Sigmoid colon (tissue), 7 donors: Measurements from ENCODE around the gene TAX1BP1. TPM values are rescaled to one million over a fixed set of nuclear protein-coding genes. Genes with fewer than 3 reads are reported as not detected.
A peak's percentile ranks its signal among the peaks of the same experiment; 100 is the strongest.

Experiments
- DNase-seq: peaks from one replicate; pipeline ENCODE4 v3.0.0-alpha.2; 2019
- H3K27ac ChIP-seq, 4 donors: fragments of 200-600 bp; sonication (generic); one replicate each; pipeline ENCODE4 v1.5.1; 2016 to 2019; ENCODE audit warnings: mild to moderate bottlenecking in 1 of 4
- H3K27me3 ChIP-seq, 3 donors: fragments of 200-600 bp; sonication (generic); one replicate each; pipeline ENCODE4 v1.5.1; 2019; ENCODE audit warnings: mild to moderate bottlenecking in 1 of 3
- H3K36me3 ChIP-seq, 4 donors: fragments of 200-600 bp; sonication (generic); one replicate each; pipeline ENCODE4 v1.5.1; 2016 to 2019
- H3K4me1 ChIP-seq, 4 donors: fragments of 200-600 bp; sonication (generic); one replicate each; pipeline ENCODE4 v1.5.1; 2017 to 2019
- H3K4me3 ChIP-seq, 4 donors: fragments of 200-600 bp; sonication (generic); one replicate each; pipeline ENCODE4 v1.5.1; 2017 to 2019; ENCODE audit warnings: mild to moderate bottlenecking in 2 of 4, moderate library complexity in 1 of 4
- H3K9me3 ChIP-seq, 4 donors: fragments of 200-600 bp in 3 of 4; sonication (generic) in 3 of 4; one replicate each; pipeline versions ENCODE4 v1.5.1 to v1.6.1; 2013 to 2019
- CTCF ChIP-seq, 4 experiments: fragments of 450-650 bp in 3 of 4; fragments of 200-600 bp in 1 of 4; IDR thresholded peaks; one replicate each; pipeline ENCODE4 v1.5.1; 2016 to 2019; ENCODE audit warnings: antibody characterized with exemption in 4 of 4, mild to moderate bottlenecking in 3 of 4, moderate library complexity in 2 of 4
- EP300 ChIP-seq, 4 donors: sonication (generic); formaldehyde crosslinking; IDR thresholded peaks; one replicate each; pipeline ENCODE4 v1.6.1; 2017; ENCODE audit warnings: antibody characterized with exemption in 4 of 4
- POLR2A ChIP-seq, 2 donors: fragments of 450-650 bp; IDR thresholded peaks; one replicate each; pipeline ENCODE4 v1.6.1; 2016; ENCODE audit warnings: antibody characterized with exemption in 2 of 2, mild to moderate bottlenecking in 2 of 2, moderate library complexity in 2 of 2
- POLR2AphosphoS5 ChIP-seq, 4 donors: sonication (generic); formaldehyde crosslinking; IDR thresholded peaks; one replicate each; pipeline ENCODE4 v1.6.1; 2017; ENCODE audit warnings: antibody characterized with exemption in 4 of 4
- WGBS, 2 donors: extraction: QIAGEN DNeasy Blood & Tissue Kit; methylation state at CpG; one replicate each; pipeline ENCODE4 v1.1.7; 2013; 5-methylcytosine and 5-hydroxymethylcytosine counted together
- intact Hi-C: fragments of 100-400 bp; cut with DNase I; formaldehyde crosslinking; loops from one replicate; pipeline ENCODE4 v1.15.1; 2023
- polyA plus RNA-seq, 3 donors: library from polyadenylated mRNA; stranded (reverse); fragments of 200-250 nt; gene quantifications; one replicate each; pipeline ENCODE4 v1.2.3, GENCODE V29; 2013
- total RNA-seq, 4 donors: library from RNA; depleted of rRNA; stranded (reverse); fragments of >200 nt; gene quantifications; one replicate each; pipeline ENCODE4 v1.1.0, GENCODE V29; 2016
- donor health status: healthy with polysubstance abuse.
- donor health status: Bipolar disorder and iron deficiency.
- donor health status: healthy.

TAX1BP1 gene
- total and polyA plus RNA-seq, 7 donors: 72.7 to 170 (median 111) TPM

- no peak overlapping the region for H3K27ac ChIP-seq
- no peak for DNase-seq
- no peak overlapping the region for H3K4me3 ChIP-seq
- TF ChIP-seq POLR2A (IDR thresholded peaks at IDR 0.05) (no peak), CTCF (IDR thresholded peaks at IDR 0.05) (no peak), EP300 (IDR thresholded peaks at IDR 0.05) (no peak), POLR2AphosphoS5 (IDR thresholded peaks at IDR 0.05) (no peak)
- H3K27me3 ChIP-seq: no peaks in the 10 kb centered on the region
- peaks cover 0 to 72% (median 6%) of the 10 kb centered on the region in 4 donors for H3K36me3 ChIP-seq
- intact Hi-C loops: loop anchor here (10.0 kb wide), 1 partner anchor 136 kb away; no protein-coding TSS in a partner anchor
- peaks cover 0 to 3% (median 3%) of the 10 kb centered on the region in 4 donors for H3K4me1 ChIP-seq
- H3K9me3 ChIP-seq: no peaks in the 10 kb centered on the region
Measured at GRCh38 chr7:27788437-27788836, 48.5 kb downstream of the TAX1BP1 start.

- Histone ChIP-seq H3K4me3 (no peak overlapping the region), H3K9me3 (no peaks in the 10 kb centered on the region), H3K4me1 (no peaks in the 10 kb centered on the region), H3K36me3 (peaks cover 4 to 69% (median 10%) of the 10 kb centered on the region in 4 donors), H3K27me3 (no peaks in the 10 kb centered on the region), H3K27ac (no peak overlapping the region)
- DNase-seq: no peak
- TF ChIP-seq POLR2A (IDR thresholded peaks at IDR 0.05) (no peak), CTCF (IDR thresholded peaks at IDR 0.05) (no peak), EP300 (IDR thresholded peaks at IDR 0.05) (no peak)
- 84 to 85% methylated on average over 1 of the region's 1 CpG for WGBS, 2 donors
- intact Hi-C loops: no loop called here
Measured at GRCh38 chr7:27793780-27794179, 53.8 kb downstream of the TAX1BP1 start.

GRCh38 chr7:27795977-27796376 lies 56.0 kb downstream of the TAX1BP1 start:
- DNase-seq: no peak
- Histone ChIP-seq H3K27me3 (no peaks in the 10 kb centered on the region), H3K9me3 (no peaks in the 10 kb centered on the region), H3K4me1 (no peaks in the 10 kb centered on the region), H3K36me3 (peaks cover 4 to 63% (median 10%) of the 10 kb centered on the region in 4 donors), H3K4me3 (no peak overlapping the region), H3K27ac (no peak overlapping the region)
- TF ChIP-seq POLR2AphosphoS5 (IDR thresholded peaks at IDR 0.05) (no peak), POLR2A (IDR thresholded peaks at IDR 0.05) (no peak), CTCF (IDR thresholded peaks at IDR 0.05) (no peak), EP300 (IDR thresholded peaks at IDR 0.05) (no peak)
- WGBS, 2 donors: 95 to 98% methylated on average over 1 of the region's 1 CpG
- intact Hi-C loops: no loop called here

- TF ChIP-seq POLR2AphosphoS5 (IDR thresholded peaks at IDR 0.05): no peak
- TF ChIP-seq CTCF (IDR thresholded peaks at IDR 0.05): no peak
- TF ChIP-seq POLR2A (IDR thresholded peaks at IDR 0.05): no peak
- TF ChIP-seq EP300 (IDR thresholded peaks at IDR 0.05): no peak
Measured at GRCh38 chr7:27799212-27799611, 59.2 kb downstream of the TAX1BP1 start.

DNA sequence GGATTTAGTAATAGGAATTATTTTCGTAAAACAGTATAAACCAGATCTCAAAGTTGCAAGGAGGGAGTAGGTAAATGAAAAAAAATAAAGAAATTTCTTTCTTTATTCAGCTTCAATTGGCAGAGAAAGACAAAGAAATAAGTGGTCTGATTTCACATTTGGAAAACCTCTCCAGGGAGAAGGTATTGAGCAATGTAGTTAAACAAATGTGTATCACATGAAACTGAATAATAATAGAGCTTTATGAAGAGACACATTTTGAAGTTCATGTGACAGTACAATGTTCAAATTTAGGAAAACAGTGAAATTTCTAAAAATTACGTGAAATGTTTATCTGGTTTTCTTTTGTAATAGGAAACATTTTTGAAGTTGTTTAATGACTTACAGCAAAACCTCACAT lies 63.0 kb downstream of the TAX1BP1 start:
- intact Hi-C loops: no loop called here
- DNase-seq: no peak
- H3K4me3 ChIP-seq: no peak overlapping the region
- no peak overlapping the region for H3K27ac ChIP-seq
- TF ChIP-seq POLR2A (IDR thresholded peaks at IDR 0.05) (no peak), EP300 (IDR thresholded peaks at IDR 0.05) (no peak), CTCF (IDR thresholded peaks at IDR 0.05) (no peak), POLR2AphosphoS5 (IDR thresholded peaks at IDR 0.05) (peak in 1 of 4 donors; percentile 37)
- no peaks in the 10 kb centered on the region for H3K27me3 ChIP-seq
- H3K4me1 ChIP-seq: peaks cover 0 to 2% (median 2%) of the 10 kb centered on the region in 4 donors
- peaks cover 0 to 9% (median 0%) of the 10 kb centered on the region in 4 donors for H3K36me3 ChIP-seq
- 91 to 95% methylated on average over 2 of the region's 2 CpGs for WGBS, 2 donors
- no peaks in the 10 kb centered on the region for H3K9me3 ChIP-seq

More at GRCh38 chr7:27799212-27799611, 59.2 kb downstream of the TAX1BP1 start:
- Histone ChIP-seq H3K9me3 (no peaks in the 10 kb centered on the region), H3K27ac (no peak overlapping the region), H3K4me1 (no peaks in the 10 kb centered on the region), H3K36me3 (peaks cover under 1 to 34% (median 8%) of the 10 kb centered on the region in 4 donors), H3K27me3 (no peaks in the 10 kb centered on the region), H3K4me3 (no peak overlapping the region)
- intact Hi-C loops: no loop called here
- 96 to 98% methylated on average over 2 of the region's 2 CpGs for WGBS, 2 donors
- DNase-seq: no peak
